ENCODE data around the gene CEP295NL.
"Not testable (repeated sequence)": the region's sequence is repeated elsewhere in the genome, so short reads cannot be mapped to it uniquely, and the experiment has no call there.

Gene CEP295NL

GRCh38 chr17:78903101-78903779 is at the start of gene CEP295NL:
Gene CEP295NL (minus strand): TSS chr17:78903201. CDS start chr17:78901828, 1,373 bp downstream.
- peak; percentile 55 for DNase-seq (ENCODE audit: low read depth)

GRCh38 chr17:78952706-78953105 is 49.7 kb upstream of the CEP295NL start:
- no peak for DNase-seq (ENCODE audit: low read depth)

- peak; percentile 42 for DNase-seq (ENCODE audit: low read depth)
Measured at GRCh38 chr17:78951967-78952551, 49.1 kb upstream of the CEP295NL start.

- no peak for DNase-seq (ENCODE audit: low read depth)
Measured at GRCh38 chr17:78950870-78951269, 47.9 kb upstream of the CEP295NL start.

GRCh38 chr17:78947235-78948149 is 44.5 kb upstream of the CEP295NL start:
- DNase-seq (ENCODE audit: low read depth): no peak

GRCh38 chr17:78946631-78947030 is 43.6 kb upstream of the CEP295NL start:
- DNase-seq (ENCODE audit: low read depth): no peak

- DNase-seq (ENCODE audit: low read depth): no peak
Measured at GRCh38 chr17:78946131-78946530, 43.1 kb upstream of the CEP295NL start.

- DNase-seq (ENCODE audit: low read depth): not testable (repeated sequence)
Measured at GRCh38 chr17:78945455-78945854, 42.5 kb upstream of the CEP295NL start.

- no peak for DNase-seq (ENCODE audit: low read depth)
Measured at GRCh38 chr17:78944956-78945355, 42.0 kb upstream of the CEP295NL start.

GRCh38 chr17:78944026-78944425 is 41.0 kb upstream of the CEP295NL start:
- DNase-seq (ENCODE audit: low read depth): no peak

- peak; percentile 55 for DNase-seq (ENCODE audit: low read depth)
Measured at GRCh38 chr17:78940708-78941107, 37.7 kb upstream of the CEP295NL start.

GRCh38 chr17:78940258-78940657 is 37.3 kb upstream of the CEP295NL start:
- no peak for DNase-seq (ENCODE audit: low read depth)

GRCh38 chr17:78939615-78940014 is 36.6 kb upstream of the CEP295NL start:
- DNase-seq (ENCODE audit: low read depth): peak; percentile 72

- no peak for DNase-seq (ENCODE audit: low read depth)
Measured at GRCh38 chr17:78937561-78937960, 34.6 kb upstream of the CEP295NL start.

- peak; percentile 98 for DNase-seq (ENCODE audit: low read depth)
Measured at GRCh38 chr17:78935419-78936323, 32.7 kb upstream of the CEP295NL start.

GRCh38 chr17:78934681-78935418 is 31.8 kb upstream of the CEP295NL start:
- DNase-seq (ENCODE audit: low read depth): no peak

GRCh38 chr17:78933959-78934568 is 31.1 kb upstream of the CEP295NL start:
- DNase-seq (ENCODE audit: low read depth): peak; percentile 99

- DNase-seq (ENCODE audit: low read depth): peak; percentile 100
Measured at GRCh38 chr17:78933025-78933958, 30.3 kb upstream of the CEP295NL start.

All from iris pigment epithelial cell (primary cell).